ENCODE data around the gene IREB2.

IREB2 gene

DNA sequence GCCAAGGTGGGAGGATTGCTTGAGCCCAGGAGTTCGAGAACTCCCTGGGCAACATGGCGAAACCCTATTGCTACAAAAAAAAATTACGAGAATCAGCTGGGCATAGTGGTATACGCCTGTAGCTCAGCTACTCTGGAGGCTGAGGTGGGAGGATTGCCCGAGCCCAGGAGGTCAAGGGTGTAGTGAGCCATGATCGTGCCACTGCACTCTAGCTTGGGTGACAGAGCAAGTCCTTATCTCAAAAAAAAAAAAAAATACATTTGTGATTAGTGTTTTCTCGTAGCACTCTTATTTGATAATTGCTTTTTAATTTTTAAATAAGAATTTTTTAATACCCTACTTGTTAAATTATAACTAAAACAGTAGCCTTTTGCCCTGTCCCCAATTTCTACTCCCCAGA, 18.4 kb downstream of the IREB2 start:
- Histone ChIP-seq H3K4me3 (ENCODE audit: low read depth, low read length) (no peak overlapping the region), H3K36me3 (ENCODE audit: control insufficient read depth, insufficient read depth, low read length) (no peaks in the 10 kb centered on the region), H3K4me1 (ENCODE audit: control insufficient read depth, insufficient read depth, low read length) (peaks cover 7% of the 10 kb centered on the region), H3K27me3 (ENCODE audit: control insufficient read depth, insufficient read depth, low read length) (no peaks in the 10 kb centered on the region), H3K9me3 (ENCODE audit: control insufficient read depth, insufficient read depth, low read length) (no peaks in the 10 kb centered on the region), H3K9ac (ENCODE audit: low read depth, low read length) (no peak overlapping the region)

DNA sequence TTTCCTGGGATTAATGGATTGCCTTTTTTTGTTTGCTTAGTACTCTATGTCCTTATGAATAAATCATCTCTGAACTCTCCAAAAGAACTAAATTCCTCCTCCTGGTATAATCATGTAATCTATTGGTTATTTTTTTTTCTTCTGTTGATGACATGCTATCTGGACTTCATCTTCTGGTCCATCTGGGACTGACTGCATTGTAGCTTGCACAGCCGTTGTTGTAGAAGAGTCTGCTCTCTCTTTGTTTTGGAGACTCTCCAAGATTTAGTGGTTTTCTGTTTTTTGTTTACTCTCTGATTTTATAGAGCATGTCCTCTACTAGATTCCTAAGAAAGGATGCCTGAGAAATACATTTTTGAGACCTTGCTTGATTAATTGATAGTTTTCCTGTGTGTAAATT, 19.1 kb downstream of the IREB2 start:
- Histone ChIP-seq H3K4me3 (ENCODE audit: low read depth, low read length) (no peak overlapping the region), H3K36me3 (ENCODE audit: control insufficient read depth, insufficient read depth, low read length) (no peaks in the 10 kb centered on the region), H3K27me3 (ENCODE audit: control insufficient read depth, insufficient read depth, low read length) (no peaks in the 10 kb centered on the region), H3K9me3 (ENCODE audit: control insufficient read depth, insufficient read depth, low read length) (no peaks in the 10 kb centered on the region), H3K4me1 (ENCODE audit: control insufficient read depth, insufficient read depth, low read length) (peaks cover 10% of the 10 kb centered on the region), H3K9ac (ENCODE audit: low read depth, low read length) (no peak overlapping the region)

DNA sequence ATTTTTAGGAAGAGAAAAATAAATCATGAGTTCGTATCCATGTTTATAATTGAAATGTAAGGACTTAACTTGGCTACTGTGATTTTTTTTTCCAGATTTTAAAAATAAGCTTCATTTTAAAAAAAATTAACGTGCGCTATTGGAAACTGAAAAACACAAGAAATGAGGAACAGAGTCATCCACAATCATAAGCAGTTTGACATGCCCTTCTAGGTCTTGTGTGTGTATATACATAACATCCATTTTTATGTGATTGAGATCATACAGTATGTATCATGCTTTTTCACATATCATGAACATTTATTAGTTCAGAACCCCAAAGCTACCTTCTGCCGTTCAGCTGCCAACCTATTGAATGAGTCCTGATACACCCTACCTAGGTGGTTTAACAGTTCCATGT, 22.7 kb downstream of the IREB2 start:
- Histone ChIP-seq H3K4me3 (ENCODE audit: low read depth, low read length) (no peak overlapping the region), H3K27me3 (ENCODE audit: control insufficient read depth, insufficient read depth, low read length) (no peaks in the 10 kb centered on the region), H3K36me3 (ENCODE audit: control insufficient read depth, insufficient read depth, low read length) (peaks cover 2% of the 10 kb centered on the region), H3K9me3 (ENCODE audit: control insufficient read depth, insufficient read depth, low read length) (no peaks in the 10 kb centered on the region), H3K4me1 (ENCODE audit: control insufficient read depth, insufficient read depth, low read length) (peaks cover 3% of the 10 kb centered on the region), H3K9ac (ENCODE audit: low read depth, low read length) (no peak overlapping the region)

DNA sequence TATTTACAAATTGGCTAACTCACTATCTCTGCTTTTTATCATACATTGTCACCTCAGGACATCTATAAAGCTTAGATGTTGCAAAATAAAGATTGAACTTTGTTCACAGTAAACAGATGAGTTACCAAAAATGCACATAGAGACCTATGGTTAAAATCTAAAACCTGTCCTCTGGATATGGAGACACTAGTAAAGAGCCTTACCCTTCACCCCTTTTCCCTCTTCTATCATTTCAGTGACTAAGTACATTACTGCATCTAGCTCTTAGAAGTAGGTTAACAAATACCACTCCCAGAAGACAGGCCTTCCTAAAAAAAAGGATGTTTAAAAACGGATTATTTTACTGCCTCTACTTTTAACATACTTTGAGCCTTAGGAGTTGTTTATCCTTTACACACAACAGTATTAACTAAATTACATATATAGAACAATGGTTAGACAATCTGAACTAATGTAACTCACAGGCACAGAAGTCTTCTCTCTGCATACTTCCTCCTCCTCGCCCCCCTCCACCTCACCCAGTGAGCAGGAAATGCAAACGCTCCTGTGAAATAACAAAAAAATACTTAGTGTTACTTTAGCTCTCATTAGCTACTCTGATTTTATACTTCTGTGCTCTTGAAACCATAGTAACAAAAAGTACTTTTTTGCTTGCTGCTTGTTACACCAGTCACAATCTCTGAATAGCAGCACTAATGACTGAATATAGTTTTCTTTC, 23.3 kb downstream of the IREB2 start:
- no peak overlapping the region for H3K9ac ChIP-seq (ENCODE audit: low read depth, low read length)
- no peaks in the 10 kb centered on the region for H3K9me3 ChIP-seq (ENCODE audit: control insufficient read depth, insufficient read depth, low read length)
- H3K36me3 ChIP-seq (ENCODE audit: control insufficient read depth, insufficient read depth, low read length): peaks cover 2% of the 10 kb centered on the region
- peaks cover 3% of the 10 kb centered on the region for H3K4me1 ChIP-seq (ENCODE audit: control insufficient read depth, insufficient read depth, low read length)
- H3K4me3 ChIP-seq (ENCODE audit: low read depth, low read length): no peak overlapping the region
- no peaks in the 10 kb centered on the region for H3K27me3 ChIP-seq (ENCODE audit: control insufficient read depth, insufficient read depth, low read length)

DNA sequence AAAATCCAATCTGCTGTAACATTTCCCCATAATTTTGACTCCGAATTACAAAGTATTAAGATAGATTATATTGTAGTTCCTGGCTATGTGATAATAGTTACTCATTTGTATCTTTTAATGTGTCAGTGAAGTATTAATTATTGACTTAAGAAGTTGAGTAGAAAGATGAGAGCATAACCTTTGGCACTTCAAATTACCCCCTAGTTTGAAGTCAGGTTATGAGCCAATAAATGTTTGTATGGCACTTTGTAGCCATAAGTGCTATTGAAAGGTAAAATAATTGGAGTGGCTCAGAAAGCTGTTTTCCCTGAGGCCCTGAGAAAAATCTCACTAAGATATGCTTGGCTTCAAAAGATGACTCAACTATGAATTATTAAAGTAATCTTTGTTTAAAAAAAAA, 31.0 kb downstream of the IREB2 start:
- Histone ChIP-seq H3K9me3 (ENCODE audit: control insufficient read depth, insufficient read depth, low read length) (no peaks in the 10 kb centered on the region), H3K27me3 (ENCODE audit: control insufficient read depth, insufficient read depth, low read length) (no peaks in the 10 kb centered on the region), H3K9ac (ENCODE audit: low read depth, low read length) (no peak overlapping the region), H3K4me1 (ENCODE audit: control insufficient read depth, insufficient read depth, low read length) (no peaks in the 10 kb centered on the region), H3K4me3 (ENCODE audit: low read depth, low read length) (no peak overlapping the region), H3K36me3 (ENCODE audit: control insufficient read depth, insufficient read depth, low read length) (peaks cover 9% of the 10 kb centered on the region)

DNA sequence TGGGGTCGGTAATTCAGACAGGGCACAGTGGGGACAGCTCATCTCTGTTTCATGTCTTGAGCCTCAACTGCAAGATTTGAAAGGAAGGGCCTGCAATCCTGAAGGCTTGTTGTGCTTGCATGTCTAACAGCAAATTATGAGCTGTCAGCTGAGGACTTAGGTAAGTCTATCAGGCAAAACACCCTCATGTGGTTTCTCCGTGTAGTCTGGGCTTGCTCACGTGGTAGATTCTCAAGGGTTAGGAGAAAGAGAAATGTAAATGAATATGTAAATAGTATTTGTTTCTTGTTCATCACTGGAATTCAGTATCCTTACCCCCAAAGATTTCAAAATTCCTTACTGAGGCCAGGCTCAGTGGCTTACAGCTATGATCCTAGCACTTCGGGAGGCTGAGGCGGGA, 39.3 kb downstream of the IREB2 start:
- Histone ChIP-seq H3K4me3 (ENCODE audit: low read depth, low read length) (no peak overlapping the region), H3K9me3 (ENCODE audit: control insufficient read depth, insufficient read depth, low read length) (no peaks in the 10 kb centered on the region), H3K36me3 (ENCODE audit: control insufficient read depth, insufficient read depth, low read length) (peaks cover 6% of the 10 kb centered on the region), H3K9ac (ENCODE audit: low read depth, low read length) (no peak overlapping the region), H3K27me3 (ENCODE audit: control insufficient read depth, insufficient read depth, low read length) (no peaks in the 10 kb centered on the region), H3K4me1 (ENCODE audit: control insufficient read depth, insufficient read depth, low read length) (no peaks in the 10 kb centered on the region)

DNA sequence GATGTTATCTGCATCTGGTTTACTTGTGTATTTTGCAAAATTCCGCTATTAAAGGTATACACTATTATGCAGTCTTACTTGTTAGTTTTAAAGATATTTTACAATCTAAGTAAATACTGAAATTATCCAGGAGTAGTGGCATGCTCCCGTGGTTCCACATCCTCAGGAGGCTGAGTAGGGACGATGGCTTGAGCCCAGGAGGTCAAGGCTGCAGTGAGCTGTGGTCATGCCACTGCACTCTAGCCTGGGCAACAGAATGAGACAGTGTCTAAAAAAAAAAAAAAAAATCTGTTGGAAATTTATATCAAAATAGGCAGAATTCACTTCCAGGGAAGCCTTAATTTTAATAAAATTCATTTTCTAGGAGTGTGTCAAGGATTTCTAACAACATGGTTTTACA, 41.6 kb downstream of the IREB2 start:
- Histone ChIP-seq H3K4me1 (ENCODE audit: control insufficient read depth, insufficient read depth, low read length) (no peaks in the 10 kb centered on the region), H3K36me3 (ENCODE audit: control insufficient read depth, insufficient read depth, low read length) (peaks cover 16% of the 10 kb centered on the region), H3K9me3 (ENCODE audit: control insufficient read depth, insufficient read depth, low read length) (no peaks in the 10 kb centered on the region), H3K9ac (ENCODE audit: low read depth, low read length) (no peak overlapping the region), H3K4me3 (ENCODE audit: low read depth, low read length) (no peak overlapping the region), H3K27me3 (ENCODE audit: control insufficient read depth, insufficient read depth, low read length) (no peaks in the 10 kb centered on the region)

DNA sequence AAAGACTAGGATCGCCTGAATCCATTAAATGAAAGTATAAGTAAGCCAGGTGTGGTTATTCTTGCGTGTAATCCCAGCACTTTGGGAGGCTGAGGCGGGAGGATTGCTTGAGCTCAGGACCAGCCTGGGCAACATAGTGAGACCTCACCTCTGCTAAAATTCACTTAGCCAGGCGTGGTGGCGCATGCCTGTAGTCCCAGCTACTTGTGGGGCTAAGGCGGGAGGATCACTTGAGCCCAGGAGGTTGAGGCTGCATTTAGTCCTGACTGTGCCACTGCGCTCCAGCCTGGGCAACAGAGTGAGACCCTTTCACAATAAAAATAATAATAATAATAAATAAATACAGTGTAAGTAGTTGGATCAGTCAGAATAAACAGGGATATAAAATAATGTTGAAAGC, 43.9 kb downstream of the IREB2 start:
- Histone ChIP-seq H3K27me3 (ENCODE audit: control insufficient read depth, insufficient read depth, low read length) (no peaks in the 10 kb centered on the region), H3K4me3 (ENCODE audit: low read depth, low read length) (no peak overlapping the region), H3K9ac (ENCODE audit: low read depth, low read length) (no peak overlapping the region), H3K36me3 (ENCODE audit: control insufficient read depth, insufficient read depth, low read length) (peaks cover 22% of the 10 kb centered on the region), H3K9me3 (ENCODE audit: control insufficient read depth, insufficient read depth, low read length) (no peaks in the 10 kb centered on the region), H3K4me1 (ENCODE audit: control insufficient read depth, insufficient read depth, low read length) (no peaks in the 10 kb centered on the region)

DNA sequence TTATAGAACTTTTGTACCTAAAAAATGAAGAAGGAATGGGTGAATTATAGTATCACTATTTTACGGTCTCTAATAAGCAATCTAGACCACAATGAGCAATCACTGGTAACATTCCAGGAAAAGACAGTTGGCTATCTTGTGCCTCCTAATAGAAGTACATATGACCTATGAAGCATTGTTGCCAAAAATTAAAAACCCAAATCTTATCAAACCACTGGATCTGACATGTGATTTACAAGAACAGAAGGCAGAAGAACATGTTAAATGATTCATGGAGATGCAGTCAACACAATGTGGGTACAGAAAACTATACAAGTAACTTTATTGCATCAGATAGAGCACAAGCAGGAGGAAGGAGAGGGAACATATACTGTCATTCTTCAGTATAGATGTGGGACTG, 54.9 kb downstream of the IREB2 start:
- Histone ChIP-seq H3K4me1 (ENCODE audit: control insufficient read depth, insufficient read depth, low read length) (no peaks in the 10 kb centered on the region), H3K4me3 (ENCODE audit: low read depth, low read length) (no peak overlapping the region), H3K27me3 (ENCODE audit: control insufficient read depth, insufficient read depth, low read length) (no peaks in the 10 kb centered on the region), H3K9ac (ENCODE audit: low read depth, low read length) (no peak overlapping the region), H3K36me3 (ENCODE audit: control insufficient read depth, insufficient read depth, low read length) (peaks cover 3% of the 10 kb centered on the region), H3K9me3 (ENCODE audit: control insufficient read depth, insufficient read depth, low read length) (no peaks in the 10 kb centered on the region)

DNA sequence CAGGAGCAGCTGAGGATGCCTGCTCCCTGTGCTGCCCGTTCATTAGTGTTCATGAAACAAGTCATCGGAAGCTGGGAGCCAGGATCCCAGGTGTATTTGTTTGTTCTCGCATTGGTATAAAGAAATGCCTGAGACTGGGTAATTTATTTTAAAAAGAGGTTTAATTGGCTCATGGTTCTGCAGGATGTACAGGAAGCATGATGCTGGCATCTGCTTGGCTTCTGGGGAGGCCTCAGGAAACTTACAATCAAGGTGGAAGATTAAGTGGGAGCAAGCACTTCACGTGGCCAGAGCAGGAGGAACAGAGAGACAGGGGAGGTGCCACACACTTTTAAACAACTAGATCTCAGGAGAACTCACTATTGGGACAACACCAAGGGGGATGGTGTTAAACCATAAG, 63.8 kb downstream of the IREB2 start:
- Histone ChIP-seq H3K27me3 (ENCODE audit: control insufficient read depth, insufficient read depth, low read length) (no peaks in the 10 kb centered on the region), H3K9me3 (ENCODE audit: control insufficient read depth, insufficient read depth, low read length) (no peaks in the 10 kb centered on the region), H3K4me3 (ENCODE audit: low read depth, low read length) (no peak overlapping the region), H3K9ac (ENCODE audit: low read depth, low read length) (no peak overlapping the region), H3K36me3 (ENCODE audit: control insufficient read depth, insufficient read depth, low read length) (no peaks in the 10 kb centered on the region), H3K4me1 (ENCODE audit: control insufficient read depth, insufficient read depth, low read length) (no peaks in the 10 kb centered on the region)

DNA sequence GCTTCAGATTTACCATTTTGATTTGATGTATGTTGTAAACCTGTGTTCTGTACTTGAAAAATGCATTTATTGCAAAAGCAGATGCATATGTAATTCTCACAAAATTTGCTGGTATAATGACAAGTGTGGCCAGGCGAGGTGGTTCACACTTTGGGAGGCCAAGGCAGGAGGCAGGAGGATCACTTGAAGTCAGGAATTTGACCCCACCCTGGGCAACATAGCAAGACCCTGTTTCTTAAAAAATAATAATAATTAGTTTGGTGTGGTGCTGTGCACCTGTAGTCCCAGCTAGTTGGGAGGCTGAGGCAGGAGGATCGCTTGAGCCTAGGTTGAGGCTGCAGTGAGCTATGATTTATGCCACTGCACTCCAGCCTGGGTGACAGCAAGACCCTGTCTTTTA, 64.6 kb downstream of the IREB2 start:
- no peaks in the 10 kb centered on the region for H3K36me3 ChIP-seq (ENCODE audit: control insufficient read depth, insufficient read depth, low read length)
- no peaks in the 10 kb centered on the region for H3K9me3 ChIP-seq (ENCODE audit: control insufficient read depth, insufficient read depth, low read length)
- no peak overlapping the region for H3K4me3 ChIP-seq (ENCODE audit: low read depth, low read length)
- H3K4me1 ChIP-seq (ENCODE audit: control insufficient read depth, insufficient read depth, low read length): no peaks in the 10 kb centered on the region
- H3K27me3 ChIP-seq (ENCODE audit: control insufficient read depth, insufficient read depth, low read length): no peaks in the 10 kb centered on the region
- H3K9ac ChIP-seq (ENCODE audit: low read depth, low read length): no peak overlapping the region

DNA sequence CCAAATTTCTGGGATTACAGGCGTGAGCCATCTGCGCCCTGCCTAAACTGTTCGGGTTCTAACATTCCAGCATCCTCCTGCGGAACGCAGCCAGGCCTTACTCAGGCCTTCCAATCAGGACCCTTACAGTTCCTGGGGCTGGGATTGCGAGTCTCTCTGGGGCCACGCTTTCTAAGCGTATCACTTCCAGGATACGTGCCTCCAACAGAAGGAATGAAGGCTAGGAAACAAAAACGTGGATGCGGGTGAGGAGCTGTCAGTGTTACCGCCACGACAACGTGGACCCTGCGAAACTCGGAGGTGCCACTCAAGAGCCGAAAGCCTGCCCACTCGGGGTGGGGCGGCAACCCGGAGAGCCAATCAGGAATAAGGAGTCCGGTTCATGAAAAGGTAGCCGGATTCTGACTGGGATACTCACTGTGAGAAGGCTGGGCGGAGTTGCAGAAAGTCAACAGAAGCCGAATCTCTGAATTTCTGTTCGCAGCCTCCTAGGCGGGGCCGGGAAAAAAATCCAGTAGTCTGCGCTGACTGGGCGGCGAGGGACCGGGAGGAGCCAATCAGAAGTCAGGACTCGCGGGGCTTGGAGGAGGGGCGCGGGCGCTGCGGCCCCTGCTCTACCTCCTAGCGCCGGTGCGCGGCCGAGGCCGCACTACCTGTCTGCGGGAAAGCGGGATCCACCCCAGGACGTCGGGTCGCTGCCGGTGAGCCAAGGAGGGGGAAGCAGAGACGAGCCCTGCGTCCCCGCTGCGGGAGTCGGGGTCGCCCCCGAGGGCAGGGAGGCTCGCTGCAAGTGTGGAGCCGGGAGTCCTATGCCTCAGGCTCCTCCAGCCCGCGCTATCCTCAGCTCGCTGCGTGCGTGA, 69.2 kb downstream of the IREB2 start, which contains the start of gene HYKK:
HYKK (plus strand) TSS at position 607 of the 860 bp plus-strand sequence. CDS start 5,512 bp downstream, outside the sequence.
- H3K4me1 ChIP-seq (ENCODE audit: control insufficient read depth, insufficient read depth, low read length): no peaks in the 10 kb centered on the region
- H3K27me3 ChIP-seq (ENCODE audit: control insufficient read depth, insufficient read depth, low read length): peaks cover 20% of the 10 kb centered on the region
- no peaks in the 10 kb centered on the region for H3K36me3 ChIP-seq (ENCODE audit: control insufficient read depth, insufficient read depth, low read length)
- H3K9me3 ChIP-seq (ENCODE audit: control insufficient read depth, insufficient read depth, low read length): no peaks in the 10 kb centered on the region
- H3K9ac ChIP-seq (ENCODE audit: low read depth, low read length): peak within 1 kb of the TSS; percentile 85
- H3K4me3 ChIP-seq (ENCODE audit: low read depth, low read length): peak within 1 kb of the TSS; percentile 91
